Fibroblast of skin of back (primary cell): ENCODE measurements around the gene TSPAN16.
"Not testable (repeated sequence)": the region's sequence is repeated elsewhere in the genome, so short reads cannot be mapped to it uniquely, and the experiment has no call there.

ENCODE experiments used
- DNase-seq: peaks from one replicate; pipeline ENCODE4 v3.0.0-alpha.2; 2013

The TSPAN16 gene

GRCh38 chr19:11347546-11348039 is 51.6 kb downstream of the TSPAN16 start:
- no peak for DNase-seq

- DNase-seq, result no peak
Observed at GRCh38 chr19:11349171-11349570, 53.2 kb downstream of the TSPAN16 start.

- not testable (repeated sequence) for DNase-seq
Observed at GRCh38 chr19:11354102-11354501, 58.1 kb downstream of the TSPAN16 start.

- peak; percentile 90 for DNase-seq
Observed at GRCh38 chr19:11355160-11356073, 59.5 kb downstream of the TSPAN16 start, which contains the start of gene PLPPR2. Gene PLPPR2, plus strand, starts transcription at chr19:11355432. Its CDS starts 2,242 bp downstream, at chr19:11357674.

- DNase-seq, result no peak
Observed at GRCh38 chr19:11356074-11356397, 60.1 kb downstream of the TSPAN16 start.

- DNase-seq, result no peak
Observed at GRCh38 chr19:11356676-11357550, 61.0 kb downstream of the TSPAN16 start.

GRCh38 chr19:11359421-11359820 is 63.5 kb downstream of the TSPAN16 start:
- DNase-seq, result no peak

- no peak for DNase-seq
Observed at GRCh38 chr19:11361037-11361770, 65.2 kb downstream of the TSPAN16 start.

- no peak for DNase-seq
Observed at GRCh38 chr19:11361771-11362731, 66.1 kb downstream of the TSPAN16 start.

- DNase-seq, result no peak
Observed at GRCh38 chr19:11363881-11364280, 67.9 kb downstream of the TSPAN16 start.

GRCh38 chr19:11364296-11364904 is 68.4 kb downstream of the TSPAN16 start:
- DNase-seq, result no peak

- no peak for DNase-seq
Observed at GRCh38 chr19:11364935-11365334, 69.0 kb downstream of the TSPAN16 start.
